Raji (cell line): ENCODE results near the gene PDCD10.

Experiments used
- POLR2A ChIP-seq: IDR thresholded peaks from 2 replicates; pipeline ENCODE4 v1.6.1; 2011; ENCODE audit warnings: low read depth, low read length, control low read depth; ENCODE audit not compliant: insufficient read depth

PDCD10 gene

GRCh38 chr3:167718582-167718981 lies 16.1 kb downstream of the PDCD10 start:
- TF ChIP-seq POLR2A = no peak

- TF ChIP-seq POLR2A = no peak
These were observed 17.8 kb downstream of the PDCD10 start for GRCh38 chr3:167716920-167717319.

- TF ChIP-seq POLR2A = no peak
These were observed 19.8 kb downstream of the PDCD10 start for GRCh38 chr3:167714871-167715270.

- TF ChIP-seq POLR2A = no peak
These were observed 22.2 kb downstream of the PDCD10 start for GRCh38 chr3:167712445-167712844.

- no peak for TF ChIP-seq POLR2A
These were observed 23.3 kb downstream of the PDCD10 start for GRCh38 chr3:167711439-167711838.

GRCh38 chr3:167710552-167710951 lies 24.1 kb downstream of the PDCD10 start:
- TF ChIP-seq POLR2A = no peak

- TF ChIP-seq POLR2A = no peak
These were observed 25.0 kb downstream of the PDCD10 start for GRCh38 chr3:167709690-167710089.

GRCh38 chr3:167705840-167706239 lies 28.9 kb downstream of the PDCD10 start:
- no peak for TF ChIP-seq POLR2A

- TF ChIP-seq POLR2A = no peak
These were observed 33.8 kb downstream of the PDCD10 start for GRCh38 chr3:167700926-167701325.

GRCh38 chr3:167700046-167700445 lies 34.6 kb downstream of the PDCD10 start:
- TF ChIP-seq POLR2A = no peak

- TF ChIP-seq POLR2A = no peak
These were observed 40.6 kb downstream of the PDCD10 start for GRCh38 chr3:167694121-167694520.

GRCh38 chr3:167691366-167691765 lies 43.3 kb downstream of the PDCD10 start:
- TF ChIP-seq POLR2A = no peak

GRCh38 chr3:167684388-167684993 lies 50.2 kb downstream of the PDCD10 start:
- no peak for TF ChIP-seq POLR2A

- no peak for TF ChIP-seq POLR2A
These were observed 55.2 kb downstream of the PDCD10 start for GRCh38 chr3:167679526-167679925.

- no peak for TF ChIP-seq POLR2A
These were observed 58.8 kb downstream of the PDCD10 start for GRCh38 chr3:167675848-167676247.

- no peak for TF ChIP-seq POLR2A
These were observed 61.5 kb downstream of the PDCD10 start for GRCh38 chr3:167673221-167673620.

GRCh38 chr3:167671878-167672427 lies 62.7 kb downstream of the PDCD10 start:
- TF ChIP-seq POLR2A = no peak
